Measurements from ENCODE around the gene FGD6. TPM values are rescaled to one million over a fixed set of nuclear protein-coding genes. Genes with fewer than 3 reads are reported as not detected.

Gene FGD6
- polyA plus RNA-seq, 2 of the 4 experiments (the other 2 are of a cell fraction) = 15.5 to 48.0 TPM

GRCh38 chr12:95059984-95060383 lies 157.3 kb downstream of the FGD6 start:
- no peak for FAIRE-seq
- ChIA-PET CTCF (interaction anchor here (1.6 kb wide), 1 partner anchor 13 kb away, joined by 8 read pairs; the partner anchor contains the start of gene NR2C1), POLR2A (no interaction called here)
- Histone ChIP-seq H3K27ac (no peak overlapping the region), H3K4me2 (no peak overlapping the region), H3K4me1 (no peaks in the 10 kb centered on the region), H3K9me3 (no peaks in the 10 kb centered on the region), H3K4me3 (no peak overlapping the region)
- TF ChIP-seq MAFK (IDR thresholded peaks at IDR 0.05; ENCODE audit: partially characterized antibody) (no peak), NPAS2 (CRISPR knock-in tag; IDR thresholded peaks at IDR 0.05; ENCODE audit: borderline replicate concordance) (no peak), RAD21 (conservative IDR thresholded peaks at IDR 0.05 in 1 of 2, IDR thresholded peaks at IDR 0.05 in 1 of 2) (no peak)
- ATAC-seq = no peak
- no peak for DNase-seq (ENCODE audit: low read depth in 1 of 2, low spot score in 1 of 2)
- WGBS (ENCODE audit: missing lambda C conversion rate) = 88% methylated on average over 4 of the region's 4 CpGs

GRCh38 chr12:95057424-95057823 lies 159.8 kb downstream of the FGD6 start:
- ChIA-PET CTCF (interaction anchor here (0.6 to 2.1 kb wide), 2 partner anchors 12 to 16 kb away, joined by 3 to 6 read pairs; partner anchors contain the start of gene NR2C1), POLR2A (no interaction called here)
- H3K9me3 ChIP-seq = no peaks in the 10 kb centered on the region
- no peak for ATAC-seq
- whole genome bisulfite sequencing (ENCODE audit: missing lambda C conversion rate) = 97% methylated on average over 3 of the region's 3 CpGs
- TF ChIP-seq TP53 (CRISPR knock-in tag; IDR thresholded peaks at IDR 0.05) = no peak
- no peak for TF ChIP-seq JUN (IDR thresholded peaks at IDR 0.05)
- no peak for TF ChIP-seq PHF8 (IDR thresholded peaks at IDR 0.05; ENCODE audit: borderline replicate concordance, low read depth)
- TF ChIP-seq TFCP2L1 (CRISPR knock-in tag; IDR thresholded peaks at IDR 0.05) = no peak
- no peak for TF ChIP-seq RAD21 (conservative IDR thresholded peaks at IDR 0.05 in 1 of 2, IDR thresholded peaks at IDR 0.05 in 1 of 2)
- TF ChIP-seq HOXB5 (CRISPR knock-in tag; IDR thresholded peaks at IDR 0.05) = no peak
- no peak for TF ChIP-seq HEYL (CRISPR knock-in tag; IDR thresholded peaks at IDR 0.05)
- TF ChIP-seq PBX3 (IDR thresholded peaks at IDR 0.05) = no peak
- TF ChIP-seq POLR2AphosphoS2 (conservative IDR thresholded peaks at IDR 0.05; ENCODE audit: low read length) = no peak
- no peak for TF ChIP-seq HOXB13 (CRISPR knock-in tag; IDR thresholded peaks at IDR 0.05; ENCODE audit: low read depth)
- no peak for TF ChIP-seq EHMT2 (IDR thresholded peaks at IDR 0.05; ENCODE audit: low read depth)
- no peak for TF ChIP-seq KDM1A (IDR thresholded peaks at IDR 0.05; ENCODE audit: low read depth)
- no peak for TF ChIP-seq ATOH8 (CRISPR knock-in tag; IDR thresholded peaks at IDR 0.05; ENCODE audit: low read depth)
- TF ChIP-seq HDAC2 (IDR thresholded peaks at IDR 0.05) = no peak
- TF ChIP-seq NPAS2 (CRISPR knock-in tag; IDR thresholded peaks at IDR 0.05; ENCODE audit: borderline replicate concordance) = no peak
- no peak for TF ChIP-seq NR3C1 (IDR thresholded peaks at IDR 0.05)
- no peak for TF ChIP-seq USF2 (IDR thresholded peaks at IDR 0.05)
- TF ChIP-seq CEBPB (IDR thresholded peaks at IDR 0.05) = no peak
- no peak for FAIRE-seq
- no peak for DNase-seq (ENCODE audit: low read depth in 1 of 2, low spot score in 1 of 2)
- H3K4me2 ChIP-seq = no peak overlapping the region
- no peaks in the 10 kb centered on the region for H3K4me1 ChIP-seq
- H3K27ac ChIP-seq = no peak overlapping the region
- no peak overlapping the region for H3K4me3 ChIP-seq

- Histone ChIP-seq H3K4me1 (no peaks in the 10 kb centered on the region), H3K4me2 (no peak overlapping the region), H3K9me3 (no peaks in the 10 kb centered on the region), H3K27ac (no peak overlapping the region), H3K4me3 (no peak overlapping the region)
- ATAC-seq (no peak), FAIRE-seq (no peak), DNase-seq (ENCODE audit: low read depth in 1 of 2, low spot score in 1 of 2) (no peak)
- POLR2A ChIA-PET = interaction anchor here (1.5 kb wide), 1 partner anchor 51 kb away, joined by 7 read pairs; the partner anchor contains the start of gene NDUFA12
- WGBS (ENCODE audit: missing lambda C conversion rate) = 93% methylated on average over 2 of the region's 2 CpGs
- CTCF ChIA-PET = no interaction called here
- no peak for TF ChIP-seq FOSL2 (IDR thresholded peaks at IDR 0.05)
- TF ChIP-seq FOSL2 (CRISPR knock-in tag; IDR thresholded peaks at IDR 0.05) = no peak
- TF ChIP-seq MYC (IDR thresholded peaks at IDR 0.05; ENCODE audit: borderline replicate concordance, low read length) = no peak
- no peak for TF ChIP-seq MAX (IDR thresholded peaks at IDR 0.05)
- TF ChIP-seq HOXA7 (CRISPR knock-in tag; IDR thresholded peaks at IDR 0.05) = no peak
- no peak for TF ChIP-seq TP53 (CRISPR knock-in tag; IDR thresholded peaks at IDR 0.05)
- no peak for TF ChIP-seq ZSCAN20 (CRISPR knock-in tag; IDR thresholded peaks at IDR 0.05)
- TF ChIP-seq FOSB (CRISPR knock-in tag; IDR thresholded peaks at IDR 0.05) = no peak
- TF ChIP-seq ZFP36 (IDR thresholded peaks at IDR 0.05; ENCODE audit: borderline replicate concordance, partially characterized antibody) = no peak
- no peak for TF ChIP-seq USF2 (IDR thresholded peaks at IDR 0.05)
- TF ChIP-seq NR3C1 (IDR thresholded peaks at IDR 0.05) = no peak
- no peak for TF ChIP-seq ELK1 (IDR thresholded peaks at IDR 0.05; ENCODE audit: low read depth, low read length)
- no peak for TF ChIP-seq ZNF302 (CRISPR knock-in tag; IDR thresholded peaks at IDR 0.05)
- no peak for TF ChIP-seq GATA3 (IDR thresholded peaks at IDR 0.05; ENCODE audit: borderline replicate concordance)
- no peak for TF ChIP-seq HDAC2 (IDR thresholded peaks at IDR 0.05)
- TF ChIP-seq CBX8 (IDR thresholded peaks at IDR 0.05) = no peak
Observed at GRCh38 chr12:95055057-95055456, 162.2 kb downstream of the FGD6 start.
